Mesendoderm (in vitro differentiated cells): ENCODE data around the gene ACP6.

Experiments
- DNase-seq: peaks from one replicate; pipeline ENCODE4 v3.0.0; 2013
- H2AK5ac ChIP-seq: 2 replicates; pipeline ENCODE4 v1.6.1; 2013; ENCODE audit warnings: low read length, inconsistent platforms
- H2BK120ac ChIP-seq: 2 replicates; pipeline ENCODE4 v1.6.1; 2013; ENCODE audit warnings: low read depth, mild to moderate bottlenecking, low read length, moderate library complexity, mixed read lengths
- H2BK15ac ChIP-seq: replicated peaks from 2 replicates; pipeline ENCODE4 v1.6.1; 2013; ENCODE audit warnings: low read depth, mild to moderate bottlenecking, moderate library complexity
- H2BK5ac ChIP-seq: 2 replicates; pipeline ENCODE4 v1.6.1; 2013; ENCODE audit warnings: low read length, inconsistent platforms
- H3K18ac ChIP-seq: 2 replicates; pipeline ENCODE4 v1.6.1; 2013; ENCODE audit warnings: mild to moderate bottlenecking, low read length, mixed read lengths
- H3K23ac ChIP-seq: one replicate; pipeline ENCODE4 v1.6.1; 2013; ENCODE audit warnings: low read length
- H3K27ac ChIP-seq: 2 replicates; pipeline ENCODE4 v1.5.1; 2013; ENCODE audit warnings: low read depth, mild to moderate bottlenecking, inconsistent platforms, low read length, moderate library complexity
- H3K27me3 ChIP-seq: 2 replicates; pipeline ENCODE4 v1.6.1; 2013; ENCODE audit warnings: low read length, control low read depth, mild to moderate bottlenecking, inconsistent platforms; ENCODE audit not compliant: insufficient read depth, poor library complexity
- H3K36me3 ChIP-seq: 2 replicates; pipeline ENCODE4 v1.6.1; 2013; ENCODE audit warnings: low read length, inconsistent platforms; ENCODE audit not compliant: control insufficient read depth, insufficient read depth
- H3K4ac ChIP-seq: one replicate; pipeline ENCODE4 v1.6.1; 2013; ENCODE audit warnings: low read depth, mild to moderate bottlenecking, low read length, moderate library complexity
- H3K4me1 ChIP-seq: 2 replicates; pipeline ENCODE4 v1.6.1; 2013; ENCODE audit warnings: low read depth, low read length, inconsistent platforms; ENCODE audit not compliant: control insufficient read depth
- H3K4me2 ChIP-seq: 2 replicates; pipeline ENCODE4 v1.6.1; 2013; ENCODE audit warnings: low read length
- H3K4me3 ChIP-seq: 2 replicates; pipeline ENCODE4 v1.5.1; 2013; ENCODE audit warnings: mild to moderate bottlenecking, low read length
- H3K56ac ChIP-seq: one replicate; pipeline ENCODE4 v1.6.1; 2013; ENCODE audit warnings: low read length
- H3K79me1 ChIP-seq: 2 replicates; pipeline ENCODE4 v1.6.1; 2013; ENCODE audit warnings: low read length, inconsistent platforms
- H3K79me2 ChIP-seq: 2 replicates; pipeline ENCODE4 v1.6.1; 2013; ENCODE audit warnings: mild to moderate bottlenecking, low read length; ENCODE audit not compliant: control insufficient read depth, insufficient read depth
- H3K9ac ChIP-seq: 2 replicates; pipeline ENCODE4 v1.6.1; 2013; ENCODE audit warnings: low read length, inconsistent platforms
- H4K5ac ChIP-seq: one replicate; pipeline ENCODE4 v1.6.1; 2013; ENCODE audit warnings: low read length
- H4K8ac ChIP-seq: one replicate; pipeline ENCODE4 v1.6.1; 2013; ENCODE audit warnings: low read depth, mild to moderate bottlenecking, control low read depth, low read length, moderate library complexity
- WGBS: extraction: QIAGEN DNeasy Blood & Tissue Kit; methylation state at CpG from one replicate; pipeline ENCODE4 v1.1.7; 2013; ENCODE audit warnings: low lambda C conversion rate, missing lambda C conversion rate; ENCODE audit not compliant: insufficient coverage; ENCODE audit errors: extremely low coverage; 5-methylcytosine and 5-hydroxymethylcytosine counted together

The ACP6 gene

GRCh38 chr1:147600119-147601111 lies 69.9 kb downstream of the ACP6 start:
- H3K27ac ChIP-seq, result peak overlapping the region; percentile 91
- H3K4me2 ChIP-seq, result peak overlapping the region; percentile 98
- peak; percentile 70 for DNase-seq

GRCh38 chr1:147599362-147600118 lies 70.8 kb downstream of the ACP6 start:
- Histone ChIP-seq H2BK120ac (no peak overlapping the region), H3K27ac (peak overlapping the region; percentile 96), H2AK5ac (no peak overlapping the region), H3K56ac (peak overlapping the region; percentile 94), H3K9ac (peak overlapping the region; percentile 88), H3K4me3 (peak overlapping the region; percentile 72), H2BK5ac (peak overlapping the region; percentile 94), H2BK15ac (no peak overlapping the region), H3K36me3 (no peaks in the 10 kb centered on the region), H4K8ac (no peak overlapping the region), H3K18ac (peak overlapping the region; percentile 64), H3K79me1 (peaks cover 11% of the 10 kb centered on the region), H3K4ac (no peak overlapping the region), H3K4me1 (peaks cover 4% of the 10 kb centered on the region), H4K5ac (no peak overlapping the region), H3K27me3 (no peaks in the 10 kb centered on the region), H3K79me2 (peaks cover 34% of the 10 kb centered on the region), H3K23ac (peak overlapping the region; percentile 87), H3K4me2 (peak overlapping the region; percentile 32)
- peak; percentile 99 for DNase-seq
- no CpG with 5 or more reads among the region's 80 CpGs for WGBS

More at GRCh38 chr1:147600119-147601111, 69.9 kb downstream of the ACP6 start:
- H2BK5ac ChIP-seq, result peak overlapping the region; percentile 76
- H3K23ac ChIP-seq, result no peak overlapping the region
- H3K27me3 ChIP-seq, result no peaks in the 10 kb centered on the region
- H3K79me1 ChIP-seq, result peaks cover 15% of the 10 kb centered on the region
- H3K4me1 ChIP-seq, result peaks cover 4% of the 10 kb centered on the region
- peak overlapping the region; percentile 91 for H3K4me3 ChIP-seq
- H3K36me3 ChIP-seq, result no peaks in the 10 kb centered on the region
- peaks cover 35% of the 10 kb centered on the region for H3K79me2 ChIP-seq
- H4K8ac ChIP-seq, result peak overlapping the region; percentile 78
- no peak overlapping the region for H4K5ac ChIP-seq
- H3K4ac ChIP-seq, result peak overlapping the region; percentile 90
- H2BK120ac ChIP-seq, result peak overlapping the region; percentile 99
- peak overlapping the region; percentile 93 for H3K56ac ChIP-seq
- peak overlapping the region; percentile 95 for H3K9ac ChIP-seq
- H3K18ac ChIP-seq, result peak overlapping the region; percentile 100
- peak overlapping the region; percentile 60 for H2AK5ac ChIP-seq
- WGBS, result no CpG with 5 or more reads among the region's 42 CpGs
- peak overlapping the region; percentile 61 for H2BK15ac ChIP-seq

GRCh38 chr1:147598621-147599361 lies 71.5 kb downstream of the ACP6 start:
- Histone ChIP-seq H3K36me3 (no peaks in the 10 kb centered on the region), H3K27ac (peak overlapping the region; percentile 96), H4K5ac (no peak overlapping the region), H2BK15ac (no peak overlapping the region), H3K9ac (peak overlapping the region; percentile 88), H3K4me2 (peak overlapping the region; percentile 32), H4K8ac (no peak overlapping the region), H3K56ac (peak overlapping the region; percentile 94), H3K79me1 (peaks cover 5% of the 10 kb centered on the region), H3K27me3 (no peaks in the 10 kb centered on the region), H3K4me3 (peak overlapping the region; percentile 72), H3K79me2 (peaks cover 28% of the 10 kb centered on the region), H3K23ac (peak overlapping the region; percentile 87), H3K18ac (peak overlapping the region; percentile 64), H3K4ac (peak overlapping the region; percentile 65), H2AK5ac (no peak overlapping the region), H3K4me1 (peaks cover 4% of the 10 kb centered on the region), H2BK120ac (no peak overlapping the region), H2BK5ac (peak overlapping the region; percentile 94)
- no peak for DNase-seq
- WGBS, result no CpG with 5 or more reads among the region's 30 CpGs

GRCh38 chr1:147597010-147597409 lies 73.3 kb downstream of the ACP6 start:
- Histone ChIP-seq H3K27me3 (no peaks in the 10 kb centered on the region), H2BK120ac (no peak overlapping the region), H3K9ac (no peak overlapping the region), H2BK5ac (no peak overlapping the region), H3K79me1 (peaks cover 4% of the 10 kb centered on the region), H3K4ac (no peak overlapping the region), H3K4me2 (no peak overlapping the region), H3K4me3 (no peak overlapping the region), H3K56ac (no peak overlapping the region), H3K4me1 (peaks cover 4% of the 10 kb centered on the region), H3K18ac (no peak overlapping the region), H3K23ac (no peak overlapping the region), H3K79me2 (peaks cover 15% of the 10 kb centered on the region), H3K27ac (no peak overlapping the region), H2BK15ac (no peak overlapping the region), H3K36me3 (no peaks in the 10 kb centered on the region), H2AK5ac (no peak overlapping the region), H4K8ac (no peak overlapping the region), H4K5ac (no peak overlapping the region)
- no CpG with 5 or more reads among the region's 1 CpG for WGBS
- no peak for DNase-seq
